Activated CD8-positive, alpha-beta memory T cell treated with anti-CD3 and anti-CD28 coated beads, Interleukin-2, amount 10 ng/mL, durations not matched to agents 7 days and 5 days (primary cell): Measurements from ENCODE around the gene PHACTR3. TPM values are rescaled to one million over a fixed set of nuclear protein-coding genes. Genes with fewer than 3 reads are reported as not detected.
A peak's percentile ranks its signal among the peaks of the same experiment; 100 is the strongest.

Experiments used
- ATAC-seq: fragments of 150-1000 bp; cut with Tn5 transposase; one replicate; pipeline ENCODE4 v1.10.0; 2021; ENCODE audit warnings: moderate library complexity
- CTCF ChIA-PET: fragments of 350-600 bp; sonication (Branson Sonifier 250); formaldehyde crosslinking; loops from one replicate; lab custom pipeline; 2021; ENCODE audit warnings: antibody characterized with exemption; lab: Charles Lee
- DNase-seq: peaks from one replicate; pipeline ENCODE4 v3.0.0-alpha.2; 2020
- H3K27ac Mint-ChIP-seq: one replicate; pipeline ENCODE4 v1.8.0; 2021; ENCODE audit warnings: mild to moderate bottlenecking, mixed read lengths
- H3K27me3 Mint-ChIP-seq: one replicate; pipeline ENCODE4 v1.8.0; 2021; ENCODE audit warnings: mixed read lengths
- H3K36me3 Mint-ChIP-seq: one replicate; pipeline ENCODE4 v1.8.0; 2021; ENCODE audit warnings: mild to moderate bottlenecking, mixed read lengths
- H3K4me1 Mint-ChIP-seq: one replicate; pipeline ENCODE4 v1.8.0; 2021; ENCODE audit warnings: mixed read lengths
- H3K4me3 Mint-ChIP-seq: one replicate; pipeline ENCODE4 v1.8.0; 2021; ENCODE audit warnings: mild to moderate bottlenecking, moderate library complexity, mixed read lengths
- H3K9me3 Mint-ChIP-seq: one replicate; pipeline ENCODE4 v1.8.0; 2022; ENCODE audit warnings: low read depth, mixed read lengths
- total RNA-seq, 2 experiments: library from RNA; stranded (reverse); gene quantifications; one replicate each; pipeline ENCODE4 v1.2.3, GENCODE V29; 2021

PHACTR3 gene
- total RNA-seq, 2 experiments from 2014 or later, result not detected

- Mint-ChIP-seq H3K27me3 (no peaks in the 10 kb centered on the region), H3K9me3 (no peaks in the 10 kb centered on the region), H3K4me3 (no peak overlapping the region), H3K36me3 (no peaks in the 10 kb centered on the region), H3K27ac (no peak overlapping the region), H3K4me1 (peaks cover 6% of the 10 kb centered on the region)
- CTCF ChIA-PET, result no interaction called here
- DNase-seq, result peak; percentile 19
- no peak for ATAC-seq
Measured at GRCh38 chr20:59776059-59776603, 171.8 kb downstream of the PHACTR3 start.

- no peaks in the 10 kb centered on the region for H3K27me3 Mint-ChIP-seq
- no peak overlapping the region for H3K4me3 Mint-ChIP-seq
- DNase-seq, result peak; percentile 41
- no peaks in the 10 kb centered on the region for H3K36me3 Mint-ChIP-seq
- CTCF ChIA-PET, result no interaction called here
- H3K4me1 Mint-ChIP-seq, result peaks cover 6% of the 10 kb centered on the region
- no peaks in the 10 kb centered on the region for H3K9me3 Mint-ChIP-seq
- ATAC-seq, result no peak
- no peak overlapping the region for H3K27ac Mint-ChIP-seq
Measured at GRCh38 chr20:59776626-59777330, 172.4 kb downstream of the PHACTR3 start.

- CTCF ChIA-PET, result no interaction called here
- Mint-ChIP-seq H3K27ac (no peak overlapping the region), H3K27me3 (no peaks in the 10 kb centered on the region), H3K9me3 (no peaks in the 10 kb centered on the region), H3K4me3 (no peak overlapping the region), H3K36me3 (no peaks in the 10 kb centered on the region), H3K4me1 (peaks cover 6% of the 10 kb centered on the region)
- ATAC-seq (no peak), DNase-seq (peak; percentile 16)
Measured at GRCh38 chr20:59777331-59777725, 173.0 kb downstream of the PHACTR3 start.

GRCh38 chr20:59777814-59778575 lies 173.7 kb downstream of the PHACTR3 start:
- Mint-ChIP-seq H3K27me3 (no peaks in the 10 kb centered on the region), H3K4me3 (no peak overlapping the region), H3K36me3 (no peaks in the 10 kb centered on the region), H3K27ac (no peak overlapping the region), H3K4me1 (peaks cover 6% of the 10 kb centered on the region), H3K9me3 (no peaks in the 10 kb centered on the region)
- ATAC-seq (no peak), DNase-seq (peak; percentile 36)
- CTCF ChIA-PET, result no interaction called here

GRCh38 chr20:59778615-59779200 lies 174.4 kb downstream of the PHACTR3 start:
- Mint-ChIP-seq H3K9me3 (no peaks in the 10 kb centered on the region), H3K4me1 (peaks cover 6% of the 10 kb centered on the region), H3K4me3 (no peak overlapping the region), H3K27ac (no peak overlapping the region), H3K27me3 (no peaks in the 10 kb centered on the region), H3K36me3 (no peaks in the 10 kb centered on the region)
- ATAC-seq (no peak), DNase-seq (peak; percentile 26)
- CTCF ChIA-PET, result no interaction called here

GRCh38 chr20:59779656-59780380 lies 175.5 kb downstream of the PHACTR3 start:
- Mint-ChIP-seq H3K36me3 (no peaks in the 10 kb centered on the region), H3K4me1 (peaks cover 6% of the 10 kb centered on the region), H3K27me3 (no peaks in the 10 kb centered on the region), H3K4me3 (no peak overlapping the region), H3K9me3 (no peaks in the 10 kb centered on the region), H3K27ac (no peak overlapping the region)
- CTCF ChIA-PET, result interaction anchor here (1.1 kb wide), 1 partner anchor 70 kb away, joined by 3 read pairs; no protein-coding TSS in a partner anchor
- ATAC-seq, result no peak
- peak; percentile 8 for DNase-seq

- Mint-ChIP-seq H3K4me3 (no peak overlapping the region), H3K27ac (no peak overlapping the region), H3K4me1 (peaks cover 6% of the 10 kb centered on the region), H3K9me3 (no peaks in the 10 kb centered on the region), H3K27me3 (no peaks in the 10 kb centered on the region), H3K36me3 (no peaks in the 10 kb centered on the region)
- DNase-seq (peak; percentile 16), ATAC-seq (no peak)
- CTCF ChIA-PET, result interaction anchor here (1.1 kb wide), 1 partner anchor 70 kb away, joined by 3 read pairs; no protein-coding TSS in a partner anchor
Measured at GRCh38 chr20:59780494-59781185, 176.3 kb downstream of the PHACTR3 start.

GRCh38 chr20:59781226-59781625 lies 176.9 kb downstream of the PHACTR3 start:
- Mint-ChIP-seq H3K36me3 (no peaks in the 10 kb centered on the region), H3K4me3 (no peak overlapping the region), H3K9me3 (no peaks in the 10 kb centered on the region), H3K27me3 (no peaks in the 10 kb centered on the region), H3K27ac (no peak overlapping the region), H3K4me1 (peaks cover 6% of the 10 kb centered on the region)
- ATAC-seq, result no peak
- DNase-seq, result peak; percentile 38
- CTCF ChIA-PET, result interaction anchor here (1.5 kb wide), 1 partner anchor 69 kb away, joined by 5 read pairs; no protein-coding TSS in a partner anchor

GRCh38 chr20:59782986-59783640 lies 178.8 kb downstream of the PHACTR3 start:
- Mint-ChIP-seq H3K27me3 (no peaks in the 10 kb centered on the region), H3K27ac (no peak overlapping the region), H3K4me3 (no peak overlapping the region), H3K9me3 (no peaks in the 10 kb centered on the region), H3K4me1 (no peaks in the 10 kb centered on the region), H3K36me3 (no peaks in the 10 kb centered on the region)
- CTCF ChIA-PET, result interaction anchor here (0.7 to 1.5 kb wide), 3 partner anchors 57 to 274 kb away, joined by 3 to 20 read pairs (median 6); no protein-coding TSS in a partner anchor
- peak; percentile 64 for DNase-seq
- peak; percentile 63 for ATAC-seq

GRCh38 chr20:59783641-59784010 lies 179.3 kb downstream of the PHACTR3 start:
- Mint-ChIP-seq H3K27me3 (no peaks in the 10 kb centered on the region), H3K36me3 (no peaks in the 10 kb centered on the region), H3K4me3 (no peak overlapping the region), H3K9me3 (no peaks in the 10 kb centered on the region), H3K27ac (no peak overlapping the region), H3K4me1 (no peaks in the 10 kb centered on the region)
- CTCF ChIA-PET, result interaction anchor here (0.7 to 1.5 kb wide), 3 partner anchors 57 to 274 kb away, joined by 3 to 20 read pairs (median 6); no protein-coding TSS in a partner anchor
- DNase-seq, result peak; percentile 34
- no peak for ATAC-seq

- no peak overlapping the region for H3K27ac Mint-ChIP-seq
- H3K4me1 Mint-ChIP-seq, result no peaks in the 10 kb centered on the region
- CTCF ChIA-PET, result interaction anchor here (1.4 to 1.5 kb wide), 2 partner anchors 56 to 65 kb away, joined by 6 to 20 read pairs; no protein-coding TSS in a partner anchor
- DNase-seq, result no peak
- H3K36me3 Mint-ChIP-seq, result no peaks in the 10 kb centered on the region
- H3K27me3 Mint-ChIP-seq, result peaks cover 1% of the 10 kb centered on the region
- no peaks in the 10 kb centered on the region for H3K9me3 Mint-ChIP-seq
- no peak overlapping the region for H3K4me3 Mint-ChIP-seq
- no peak for ATAC-seq
Measured at GRCh38 chr20:59784365-59784764, 180.0 kb downstream of the PHACTR3 start.
